AG08396 (cell line): ENCODE data around the gene APOA1.
A peak's percentile ranks its signal among the peaks of the same experiment; 100 is the strongest.

Source experiments
- DNase-seq: peaks from one replicate; pipeline ENCODE4 v3.0.0; 2012; ENCODE audit warnings: low spot score, mixed read lengths

APOA1 gene

DNA sequence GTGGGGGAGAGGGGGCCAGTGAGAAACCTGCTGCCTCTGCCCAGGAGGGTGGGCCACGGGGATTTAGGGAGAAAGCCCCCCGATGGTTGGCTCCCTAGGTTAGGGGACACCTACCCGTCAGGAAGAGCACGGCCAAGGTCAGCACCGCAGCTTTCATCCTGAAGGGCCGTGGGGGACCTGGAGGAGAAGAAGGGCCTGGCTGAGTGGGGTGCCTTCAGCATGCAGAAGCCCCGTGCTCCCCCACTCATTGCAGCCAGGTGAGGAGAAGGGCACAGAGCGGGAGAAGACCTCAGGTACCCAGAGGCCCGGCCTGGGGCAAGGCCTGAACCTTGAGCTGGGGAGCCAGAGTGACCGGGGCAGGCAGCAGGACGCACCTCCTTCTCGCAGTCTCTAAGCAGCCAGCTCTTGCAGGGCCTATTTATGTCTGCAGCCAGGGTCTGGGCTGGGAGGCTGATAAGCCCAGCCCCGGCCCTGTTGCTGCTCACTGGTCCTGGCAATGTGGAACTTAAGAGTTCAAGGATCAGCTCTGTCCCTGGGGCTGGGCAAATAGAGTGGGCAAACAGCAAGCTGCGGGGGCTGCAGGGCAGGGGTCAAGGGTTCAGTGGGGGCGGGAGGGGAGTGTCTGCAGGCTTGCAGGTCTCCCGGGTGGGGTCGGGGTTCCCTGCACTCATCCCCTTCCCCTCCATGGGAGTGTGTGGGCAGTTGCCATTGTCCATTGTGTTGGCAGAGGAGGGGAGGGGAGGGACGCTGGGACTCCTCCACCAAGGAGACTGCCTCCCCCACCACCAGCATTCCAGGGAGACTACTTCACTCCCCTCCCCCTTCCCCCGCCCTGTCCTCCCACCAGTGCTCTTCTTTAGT lies at the start of gene APOA1:
Gene APOA1, minus strand, starts transcription at position 392 of the 861 bp plus-strand sequence. Its CDS starts 235 bp downstream, at position 157.
- DNase-seq, result no peak

DNA sequence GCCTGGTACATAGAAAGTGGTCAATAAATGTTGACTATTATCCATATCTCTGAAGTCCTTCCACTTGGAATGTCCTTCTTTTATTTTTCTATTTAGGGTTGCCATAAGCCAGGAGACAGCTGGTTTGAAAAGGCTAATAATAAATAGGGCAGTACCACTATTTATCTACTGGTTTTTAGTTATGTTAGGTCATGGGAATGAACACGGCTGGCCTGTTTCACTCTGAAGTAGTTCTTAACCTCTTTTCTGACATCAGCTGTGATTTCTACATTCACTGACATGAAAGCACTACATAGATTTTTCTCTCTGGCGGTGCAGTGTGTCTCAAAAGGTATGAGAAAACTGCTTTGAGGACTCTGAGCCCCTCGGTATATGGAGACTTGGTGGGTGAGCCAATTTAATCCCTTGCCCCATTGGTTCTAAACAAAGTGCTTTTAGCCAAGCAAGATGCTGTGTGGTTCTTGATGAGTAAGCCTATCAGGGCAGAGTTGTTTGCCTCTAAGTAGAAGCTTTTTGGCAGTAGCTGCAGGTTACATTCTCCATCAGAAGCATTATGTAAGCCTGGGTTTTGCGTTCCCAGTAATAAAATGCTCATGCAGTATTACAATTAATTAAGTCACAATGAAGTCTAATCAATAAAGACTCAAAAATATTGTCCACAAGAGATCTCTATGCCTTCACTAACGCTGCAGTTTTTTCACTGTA lies 48.7 kb upstream of the APOA1 start:
- peak; percentile 54 for DNase-seq

DNA sequence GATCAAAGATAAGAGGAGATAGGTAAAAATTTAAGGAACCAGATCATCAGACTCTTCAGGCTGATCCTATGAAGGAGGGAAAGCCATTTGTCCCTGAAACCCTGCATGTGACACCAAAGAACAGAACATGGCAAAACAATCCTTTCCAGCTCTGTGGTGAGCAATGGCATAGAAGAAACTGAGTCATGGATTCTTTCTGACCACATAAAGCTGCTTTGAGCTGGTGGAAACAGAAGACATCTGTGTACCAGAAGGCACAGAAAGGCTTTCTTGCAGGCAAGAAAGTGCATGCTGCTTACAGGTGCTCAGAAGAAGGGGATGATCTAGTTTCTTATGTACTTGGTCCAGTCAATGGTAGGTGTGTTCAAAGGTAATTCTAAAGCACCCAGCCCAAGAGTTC lies 45.0 kb upstream of the APOA1 start:
- peak; percentile 72 for DNase-seq

DNA sequence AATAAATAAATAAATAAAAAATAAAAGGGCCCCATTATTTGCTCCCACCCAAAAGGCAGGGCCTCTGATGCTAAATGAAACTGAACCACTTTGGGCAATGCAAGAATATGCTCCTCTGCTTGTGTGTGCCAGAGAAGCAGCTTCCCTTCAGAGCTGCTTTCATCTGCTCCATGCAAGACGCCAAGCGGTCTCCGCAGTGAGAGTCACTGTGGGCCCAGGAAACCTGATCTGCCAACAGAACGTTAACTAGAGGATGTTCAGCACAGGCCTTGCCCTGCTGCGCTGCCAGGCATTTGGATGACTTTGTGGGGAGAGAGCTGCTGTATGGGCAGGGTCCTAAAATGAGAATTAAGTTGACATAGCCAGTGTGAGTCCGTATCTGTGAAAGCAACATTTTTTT lies 43.7 kb upstream of the APOA1 start:
- DNase-seq, result no peak

DNA sequence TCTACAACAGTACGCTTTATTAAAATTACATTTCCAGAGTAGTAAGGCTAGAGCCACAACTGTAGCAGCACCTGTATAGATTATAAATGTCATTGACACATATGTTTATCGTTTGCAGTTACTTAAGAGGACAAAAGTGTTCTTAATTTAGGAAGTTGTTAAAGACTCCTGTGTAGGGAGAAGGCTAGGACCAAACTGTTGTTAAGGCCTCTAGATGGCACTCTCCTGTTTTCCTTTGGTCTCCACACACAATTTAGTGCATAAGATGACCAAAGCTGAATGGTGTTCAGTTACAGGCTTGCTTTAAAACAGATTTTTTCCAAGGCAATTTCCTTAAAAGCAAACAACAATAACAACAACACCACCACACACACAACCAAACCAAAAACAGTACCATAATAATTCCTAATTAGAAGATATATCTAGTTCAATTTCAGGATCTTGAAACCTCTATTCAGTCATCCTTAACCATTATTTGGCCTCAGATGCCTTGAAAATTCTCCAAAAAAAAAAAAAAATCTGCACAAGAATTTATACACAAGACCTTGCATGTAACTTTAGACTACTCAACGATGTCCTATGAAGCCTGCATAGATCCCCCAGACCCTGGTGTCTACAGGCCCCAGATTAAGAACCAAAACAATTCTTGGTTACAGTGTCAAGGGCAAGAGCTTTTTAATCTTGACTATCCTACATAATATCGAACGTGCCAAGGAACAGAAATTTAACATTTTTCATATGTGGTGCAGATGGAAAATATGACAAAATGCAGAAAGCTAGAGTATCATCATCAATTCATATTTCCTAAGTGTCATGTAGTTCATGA lies 42.6 kb upstream of the APOA1 start:
- peak; percentile 52 for DNase-seq

DNA sequence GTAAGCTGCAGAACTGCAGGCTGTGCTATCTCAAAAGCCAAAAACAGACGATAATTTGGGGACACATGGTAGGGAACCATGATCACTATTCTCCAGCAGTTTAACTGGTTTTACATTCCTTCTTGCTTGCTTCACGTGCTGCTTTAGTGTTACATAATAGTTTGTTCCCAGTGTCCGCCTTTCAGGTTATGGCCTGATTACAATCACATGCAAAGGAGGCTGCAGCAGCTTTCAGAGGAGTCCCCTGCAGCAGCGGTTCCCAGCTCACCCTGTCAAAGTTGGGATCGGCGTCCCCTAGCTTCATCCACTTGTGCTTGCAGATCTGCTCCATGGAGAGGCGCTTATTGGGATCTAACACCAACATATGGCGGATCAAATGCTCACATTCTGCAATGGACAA lies 39.2 kb upstream of the APOA1 start:
- no peak for DNase-seq

DNA sequence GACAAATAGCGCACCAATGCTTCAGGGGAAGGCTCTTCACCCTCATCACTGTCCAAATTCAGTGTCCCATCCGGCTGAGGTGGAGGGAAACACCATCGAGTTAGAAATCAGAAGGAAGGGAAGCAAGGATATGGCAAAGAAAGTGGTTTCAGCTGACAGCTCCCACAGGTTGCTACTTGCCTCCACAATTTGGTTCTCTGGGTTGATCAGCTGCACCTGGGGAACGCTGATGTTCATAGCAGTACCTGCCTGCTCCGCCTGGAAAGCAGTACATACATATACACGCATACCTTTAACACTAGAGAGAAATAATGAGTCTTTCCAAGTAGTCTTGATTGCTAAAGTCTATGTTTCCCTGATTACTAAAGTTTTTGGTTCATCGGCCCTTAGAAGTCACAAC lies 37.8 kb upstream of the APOA1 start:
- no peak for DNase-seq

DNA sequence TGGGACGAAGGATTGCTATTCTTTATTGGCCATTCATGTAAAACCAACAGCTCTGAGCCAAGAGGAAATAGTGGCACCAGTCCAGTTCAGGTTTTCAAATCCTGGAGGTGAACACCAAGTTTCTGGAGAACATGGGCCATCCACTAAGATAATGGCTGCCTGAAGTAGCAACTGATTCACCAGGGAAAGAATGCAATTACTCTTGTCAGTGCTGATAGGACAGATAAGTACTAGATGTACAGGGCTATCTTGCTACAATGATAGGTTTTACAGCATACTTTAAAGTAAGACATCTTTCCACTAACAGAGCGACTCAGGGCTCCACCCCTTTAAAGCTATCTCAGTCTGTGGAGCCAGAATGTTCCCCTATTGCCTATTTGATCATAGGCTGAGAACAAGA lies 36.8 kb upstream of the APOA1 start:
- no peak for DNase-seq

DNA sequence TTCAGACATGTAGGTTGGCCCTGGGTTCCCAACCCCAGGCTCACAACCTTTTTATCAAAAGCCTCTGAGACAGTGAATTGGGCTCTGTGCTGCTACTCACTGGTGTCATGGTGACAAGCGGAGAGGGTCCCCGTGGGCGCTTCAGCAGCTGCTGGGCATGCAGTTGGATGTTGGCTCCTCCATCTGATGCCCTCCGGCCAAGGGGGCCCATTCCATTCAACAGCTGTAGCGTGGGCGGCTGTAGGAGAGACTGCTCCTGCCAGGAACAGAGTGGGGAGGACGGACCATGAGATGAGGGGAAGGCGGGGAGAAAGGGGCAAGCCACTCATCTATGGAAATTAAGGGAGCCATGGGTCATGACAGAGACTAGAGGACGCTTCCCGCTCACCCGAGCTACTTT lies 36.0 kb upstream of the APOA1 start:
- DNase-seq, result no peak

DNA sequence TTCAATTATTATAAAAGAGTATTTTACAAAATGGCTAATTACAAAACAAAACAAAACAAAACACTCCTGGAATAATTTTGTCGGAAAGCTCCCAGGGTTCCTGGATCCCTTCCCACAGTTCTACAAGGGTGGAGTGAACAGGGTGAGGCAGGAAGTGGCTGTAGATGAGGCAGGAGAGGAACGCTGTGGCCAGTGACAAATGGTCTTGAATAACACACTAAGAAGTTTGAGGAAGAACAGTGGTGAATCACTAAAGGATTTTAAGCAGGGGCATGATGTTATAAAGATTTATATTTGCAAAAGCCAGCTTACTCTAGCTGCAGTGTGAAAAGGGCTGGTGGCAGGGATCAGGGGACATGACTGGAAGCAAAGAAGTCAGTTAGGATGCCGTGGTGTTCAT lies 33.8 kb upstream of the APOA1 start:
- peak; percentile 62 for DNase-seq

DNA sequence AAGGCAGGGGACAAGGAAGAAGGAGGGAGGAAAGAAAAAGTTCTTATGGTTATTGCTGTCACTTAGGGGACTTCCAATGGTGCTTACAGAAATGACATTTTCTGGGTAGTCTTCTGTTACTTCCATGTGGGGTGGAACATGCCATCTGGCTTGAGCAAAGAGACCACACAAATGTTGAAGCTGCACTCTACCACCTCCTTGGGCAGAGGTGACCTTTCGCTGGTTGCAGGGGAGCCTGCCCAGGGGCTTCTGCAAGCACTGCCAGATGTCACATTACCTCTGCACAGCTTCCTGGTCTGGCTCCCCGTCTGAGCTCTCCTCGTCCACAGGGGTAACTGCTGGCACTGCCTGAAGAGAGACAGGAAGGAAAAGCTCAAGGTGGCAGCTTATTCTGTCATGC lies 32.6 kb upstream of the APOA1 start:
- no peak for DNase-seq

DNA sequence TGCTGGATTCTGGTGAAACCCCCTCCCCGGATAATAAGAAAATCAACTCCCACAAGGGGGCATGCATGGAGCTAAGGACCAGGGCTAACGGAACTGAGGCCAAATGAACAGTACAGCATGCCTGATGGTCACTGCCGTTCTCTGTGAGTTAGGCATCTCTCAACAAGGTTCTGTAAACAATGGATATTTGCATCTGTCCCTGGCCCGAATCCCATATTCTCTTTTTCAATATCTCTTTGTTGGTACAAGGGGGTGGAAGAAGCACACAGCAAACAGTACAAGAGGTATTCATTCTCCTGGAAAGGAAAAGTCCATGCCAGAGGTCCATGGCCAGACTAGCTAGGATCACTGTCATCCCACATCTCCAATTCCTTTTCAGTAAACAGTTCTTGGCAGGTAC lies 32.2 kb upstream of the APOA1 start:
- no peak for DNase-seq

DNA sequence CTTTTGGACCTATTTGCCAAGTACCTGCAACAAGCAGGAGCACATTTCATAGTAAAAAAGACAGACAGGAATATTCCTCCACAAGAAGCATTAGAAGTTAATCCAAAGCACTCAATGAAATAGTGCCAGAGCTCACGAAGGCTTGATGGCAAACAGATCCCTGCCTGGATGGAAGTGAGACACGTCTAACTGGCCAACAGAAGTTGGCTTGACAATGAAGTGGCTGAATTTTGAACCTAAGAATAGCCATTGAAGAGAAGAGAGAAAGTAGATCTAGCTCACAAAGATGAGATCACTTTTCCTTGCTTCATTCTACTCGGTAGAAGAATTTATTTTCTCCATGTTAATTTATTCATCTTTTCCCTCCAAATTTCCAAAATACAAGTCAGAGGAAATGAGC lies 30.6 kb upstream of the APOA1 start:
- DNase-seq, result no peak

DNA sequence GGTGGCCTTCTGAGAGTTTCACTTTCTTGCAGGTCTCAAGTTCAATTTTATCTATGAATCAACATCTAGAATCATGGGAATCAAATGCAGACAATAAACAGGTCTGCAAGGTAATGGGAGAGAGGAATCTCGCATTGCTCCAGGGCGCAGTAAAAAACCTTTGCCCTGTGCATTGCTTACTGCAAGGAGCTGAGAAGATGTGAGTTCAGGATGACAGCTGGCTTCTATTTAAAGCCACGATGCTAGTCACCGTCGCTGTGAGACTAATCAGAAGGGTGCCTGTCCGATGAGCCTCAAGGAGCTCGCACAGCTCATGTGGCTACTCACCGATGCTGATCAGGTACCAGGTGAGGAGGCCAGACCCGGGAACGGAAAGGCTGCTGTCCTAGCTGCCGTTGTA lies 30.2 kb upstream of the APOA1 start:
- no peak for DNase-seq

DNA sequence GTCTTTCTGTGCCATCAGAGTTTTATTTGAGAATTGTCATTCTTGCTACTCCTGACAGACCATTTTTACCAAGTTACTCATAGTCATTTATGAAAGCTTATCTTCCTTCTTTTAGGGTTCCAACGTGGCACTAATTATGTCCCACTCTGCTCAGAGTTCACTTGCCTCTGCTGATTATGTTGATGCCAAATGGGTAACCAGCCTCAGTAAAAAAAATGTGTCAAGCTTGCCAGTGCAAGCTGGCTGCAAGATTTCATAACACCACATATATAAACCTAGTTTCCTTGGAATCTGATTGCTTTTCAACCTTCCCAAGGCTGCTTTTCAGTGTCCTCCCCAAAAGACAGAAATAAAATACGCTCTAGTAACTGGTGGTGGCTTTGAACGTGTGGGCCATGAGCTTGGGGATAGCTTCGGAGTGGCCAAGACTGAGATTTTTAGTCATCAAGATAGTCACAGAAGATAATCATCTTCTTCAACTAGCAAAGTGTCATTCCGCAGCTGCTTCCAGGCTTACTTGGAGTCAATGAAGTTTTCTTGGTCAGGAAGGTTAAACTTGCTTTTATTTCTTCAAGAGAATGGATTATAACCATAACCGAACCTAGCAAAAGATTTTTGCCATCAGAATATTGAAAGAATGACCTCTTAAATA lies 29.5 kb upstream of the APOA1 start:
- no peak for DNase-seq

DNA sequence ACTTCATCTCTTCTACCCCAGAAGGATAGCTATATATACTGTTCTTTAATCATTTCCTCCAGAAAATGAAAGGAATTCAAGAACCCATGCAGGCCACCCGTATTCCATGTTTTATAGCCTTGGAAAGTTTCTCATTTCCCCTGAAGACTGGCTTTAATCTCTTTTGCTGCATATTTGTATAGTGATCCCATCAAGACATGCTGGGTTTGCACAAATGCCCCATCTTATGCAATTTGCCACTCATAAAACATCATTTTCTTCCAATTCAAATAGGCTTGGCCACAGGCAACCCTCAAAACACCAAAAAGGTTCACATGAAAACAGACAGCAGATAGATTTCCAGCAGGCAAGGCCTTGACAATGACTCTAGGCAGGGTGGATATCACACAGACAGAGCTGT lies 28.3 kb upstream of the APOA1 start:
- DNase-seq, result no peak

DNA sequence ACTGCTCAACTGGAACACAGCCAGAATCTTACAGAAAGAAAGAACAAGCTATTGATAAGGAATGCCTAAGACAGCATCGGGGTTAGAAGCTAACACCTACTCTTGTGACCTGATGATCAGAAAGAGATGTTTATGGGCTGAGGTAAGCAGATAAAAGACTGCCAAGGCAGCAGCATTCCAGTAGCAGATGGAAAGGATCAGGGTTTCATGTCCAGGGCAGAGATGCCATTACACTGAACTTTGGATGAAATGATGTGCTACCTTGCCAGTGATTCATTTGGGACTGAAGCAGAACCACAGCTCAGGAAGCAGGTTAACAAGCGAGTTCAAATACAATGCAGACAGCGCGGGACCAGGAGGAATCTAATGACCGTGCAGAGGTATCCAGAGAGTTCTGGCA lies 27.1 kb upstream of the APOA1 start:
- no peak for DNase-seq

DNA sequence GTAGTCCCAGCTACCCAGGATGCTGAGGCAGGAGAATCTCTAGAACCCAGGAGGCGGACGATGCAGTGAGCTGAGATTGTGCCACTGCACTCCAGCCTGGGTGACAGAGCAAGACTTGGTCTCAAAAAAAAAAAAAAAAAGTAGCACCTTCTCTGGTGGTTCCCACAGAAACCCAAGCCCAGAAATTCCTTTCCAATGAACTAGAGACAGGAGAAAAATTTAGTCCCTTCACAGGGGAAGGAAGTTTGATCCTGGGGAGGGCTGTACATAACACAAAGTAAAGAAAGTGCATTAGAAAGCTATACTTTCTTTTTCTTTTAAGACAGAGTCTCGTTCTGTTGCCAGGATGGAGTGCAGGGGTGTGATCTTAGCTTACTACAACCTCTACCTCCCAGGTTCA lies 25.5 kb upstream of the APOA1 start:
- DNase-seq, result no peak

DNA sequence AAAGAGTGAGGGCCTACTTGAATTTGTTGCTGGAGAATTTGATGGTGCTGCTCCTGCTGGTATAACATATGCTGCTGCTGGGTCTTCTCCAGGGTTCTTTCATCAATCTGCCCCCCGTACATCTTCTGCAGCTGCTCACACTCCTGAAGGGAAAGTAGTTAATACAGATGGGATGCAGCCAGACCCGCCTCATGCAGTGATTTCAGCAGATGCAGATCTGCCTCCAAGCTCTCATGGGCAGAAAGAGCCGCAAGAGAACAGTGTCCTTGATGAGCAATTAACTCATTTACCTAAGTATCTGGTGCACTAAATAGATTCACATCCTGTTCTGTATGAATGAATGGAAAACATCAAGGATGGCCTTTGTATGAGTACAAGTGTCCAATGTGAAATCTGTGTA lies 24.8 kb upstream of the APOA1 start:
- DNase-seq, result no peak

DNA sequence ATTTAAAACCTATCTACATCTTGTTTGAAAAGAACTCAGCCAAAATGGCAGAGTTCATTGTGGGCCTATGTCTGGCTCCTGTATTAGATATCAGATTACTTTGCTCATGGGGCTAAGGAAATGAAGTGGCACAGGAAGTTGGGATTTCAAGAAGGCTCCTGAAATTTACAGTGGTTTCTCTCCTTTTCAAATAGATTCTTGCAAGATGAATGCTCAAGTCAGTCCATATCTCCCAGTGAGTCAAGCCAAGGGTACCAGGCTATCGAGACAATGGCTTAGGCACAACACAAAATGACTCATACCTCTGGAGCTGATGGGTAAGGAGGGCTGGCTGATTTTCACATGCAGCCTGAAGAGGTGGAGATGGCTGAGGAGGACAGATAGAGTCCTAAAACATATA lies 24.1 kb upstream of the APOA1 start:
- DNase-seq, result no peak

DNA sequence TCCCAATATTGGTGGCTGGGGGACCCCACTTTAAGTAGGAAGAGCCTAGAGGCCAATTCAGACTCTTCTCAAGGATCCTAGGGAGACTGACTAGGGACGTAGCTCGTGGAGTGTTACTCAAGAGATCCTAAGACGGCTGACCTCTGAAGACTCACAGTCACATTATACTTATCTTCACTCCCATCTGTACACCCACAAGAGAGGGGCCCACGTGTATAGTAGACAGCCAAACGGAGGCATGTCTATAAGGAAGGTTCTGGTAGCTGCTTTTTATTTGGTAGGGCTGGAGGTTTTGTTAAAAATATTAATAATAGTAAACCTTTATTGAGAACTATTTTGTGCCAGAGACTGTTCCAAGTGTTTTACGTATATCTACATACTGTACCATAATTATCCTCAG lies 22.9 kb upstream of the APOA1 start:
- no peak for DNase-seq

DNA sequence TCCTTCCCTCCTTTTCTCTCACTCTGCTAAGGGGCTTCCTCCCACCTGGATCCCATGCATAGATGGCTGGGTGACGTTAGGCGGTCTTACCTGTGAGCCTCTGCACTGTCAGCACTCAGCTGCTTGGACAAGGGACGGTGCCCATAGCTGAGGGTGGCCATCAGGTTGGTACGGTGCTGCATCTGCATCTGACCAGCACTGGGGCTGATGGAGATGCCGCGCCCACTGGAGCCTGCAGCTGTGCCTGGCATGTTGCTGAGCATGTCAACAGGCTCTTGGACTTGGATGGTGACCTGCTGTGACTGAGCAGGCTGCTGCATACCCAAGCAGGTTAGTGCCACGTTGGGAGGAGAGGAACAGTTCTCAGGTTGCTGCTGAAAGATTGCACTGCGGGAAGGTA lies 21.8 kb upstream of the APOA1 start:
- no peak for DNase-seq
